Measurements from ENCODE around the gene NTSR1. TPM values are rescaled to one million over a fixed set of nuclear protein-coding genes. Genes with fewer than 3 reads are reported as not detected.

The NTSR1 gene
- polyA plus RNA-seq, 4 donors = 0.34 to 1.2 TPM; not detected in 2

- H3K36me3 ChIP-seq (ENCODE audit: control insufficient read depth in 3 of 3, insufficient read depth in 2 of 3, low read depth in 1 of 3, low read length in 3 of 3) = no peaks in the 10 kb centered on the region
- WGBS, 3 donors = 89 to 93% (median 91%) methylated on average over 14 of the region's 14 CpGs
- no peak overlapping the region for H3K4me3 ChIP-seq (ENCODE audit: low read depth in 1 of 3, low read length in 3 of 3)
- H3K4me1 ChIP-seq (ENCODE audit: control insufficient read depth in 3 of 3, insufficient read depth in 2 of 3, low read depth in 1 of 3, low read length in 2 of 3) = peaks cover 0 to 14% (median 5%) of the 10 kb centered on the region in 3 donors
- no peaks in the 10 kb centered on the region for H3K27me3 ChIP-seq (ENCODE audit: control insufficient read depth in 3 of 3, insufficient read depth in 3 of 3, low read length in 3 of 3)
- no peaks in the 10 kb centered on the region for H3K9me3 ChIP-seq (ENCODE audit: control insufficient read depth in 2 of 2, insufficient read depth in 1 of 2, low read depth in 1 of 2, low read length in 1 of 2)
- DNase-seq (no peak), FAIRE-seq (no peak)
- no peak overlapping the region for H3K27ac ChIP-seq (ENCODE audit: low read depth in 1 of 3, low read length in 2 of 3)
Observed at GRCh38 chr20:62670156-62670555, 38.5 kb upstream of the NTSR1 start.

GRCh38 chr20:62670998-62671397 lies 37.6 kb upstream of the NTSR1 start:
- no peaks in the 10 kb centered on the region for H3K36me3 ChIP-seq (ENCODE audit: control insufficient read depth in 3 of 3, insufficient read depth in 2 of 3, low read depth in 1 of 3, low read length in 3 of 3)
- no peaks in the 10 kb centered on the region for H3K9me3 ChIP-seq (ENCODE audit: control insufficient read depth in 2 of 2, insufficient read depth in 1 of 2, low read depth in 1 of 2, low read length in 1 of 2)
- no peak for FAIRE-seq
- H3K27me3 ChIP-seq (ENCODE audit: control insufficient read depth in 3 of 3, insufficient read depth in 3 of 3, low read length in 3 of 3) = peaks cover 0 to 2% (median 0%) of the 10 kb centered on the region in 3 donors
- no peak overlapping the region for H3K4me3 ChIP-seq (ENCODE audit: low read depth in 1 of 3, low read length in 3 of 3)
- DNase-seq = no peak
- peaks cover 0 to 14% (median 5%) of the 10 kb centered on the region in 3 donors for H3K4me1 ChIP-seq (ENCODE audit: control insufficient read depth in 3 of 3, insufficient read depth in 2 of 3, low read depth in 1 of 3, low read length in 2 of 3)
- H3K27ac ChIP-seq (ENCODE audit: low read depth in 1 of 3, low read length in 2 of 3) = no peak overlapping the region
- WGBS, 3 donors = 89 to 95% (median 92%) methylated on average over 17 of the region's 17 CpGs

GRCh38 chr20:62671765-62672164 lies 36.9 kb upstream of the NTSR1 start:
- FAIRE-seq (no peak), DNase-seq (no peak)
- no peaks in the 10 kb centered on the region for H3K36me3 ChIP-seq (ENCODE audit: control insufficient read depth in 3 of 3, insufficient read depth in 2 of 3, low read depth in 1 of 3, low read length in 3 of 3)
- no peaks in the 10 kb centered on the region for H3K9me3 ChIP-seq (ENCODE audit: control insufficient read depth in 2 of 2, insufficient read depth in 1 of 2, low read depth in 1 of 2, low read length in 1 of 2)
- no peak overlapping the region for H3K27ac ChIP-seq (ENCODE audit: low read depth in 1 of 3, low read length in 2 of 3)
- H3K27me3 ChIP-seq (ENCODE audit: control insufficient read depth in 3 of 3, insufficient read depth in 3 of 3, low read length in 3 of 3) = peaks cover 0 to 2% (median 0%) of the 10 kb centered on the region in 3 donors
- 79 to 88% (median 84%) methylated on average over 15 of the region's 15 CpGs for WGBS, 3 donors
- H3K4me3 ChIP-seq (ENCODE audit: low read depth in 1 of 3, low read length in 3 of 3) = no peak overlapping the region
- peaks cover 0 to 14% (median 0%) of the 10 kb centered on the region in 3 donors for H3K4me1 ChIP-seq (ENCODE audit: control insufficient read depth in 3 of 3, insufficient read depth in 2 of 3, low read depth in 1 of 3, low read length in 2 of 3)

GRCh38 chr20:62674370-62674769 lies 34.3 kb upstream of the NTSR1 start:
- WGBS, 3 donors = 87 to 90% (median 88%) methylated on average over 11 of the region's 11 CpGs
- no peaks in the 10 kb centered on the region for H3K36me3 ChIP-seq (ENCODE audit: control insufficient read depth in 3 of 3, insufficient read depth in 2 of 3, low read depth in 1 of 3, low read length in 3 of 3)
- H3K27ac ChIP-seq (ENCODE audit: low read depth in 1 of 3, low read length in 2 of 3) = no peak overlapping the region
- no peak for DNase-seq
- H3K27me3 ChIP-seq (ENCODE audit: control insufficient read depth in 3 of 3, insufficient read depth in 3 of 3, low read length in 3 of 3) = peaks cover 0 to 2% (median 0%) of the 10 kb centered on the region in 3 donors
- H3K4me1 ChIP-seq (ENCODE audit: control insufficient read depth in 3 of 3, insufficient read depth in 2 of 3, low read depth in 1 of 3, low read length in 2 of 3) = no peaks in the 10 kb centered on the region
- no peak overlapping the region for H3K4me3 ChIP-seq (ENCODE audit: low read depth in 1 of 3, low read length in 3 of 3)
- FAIRE-seq = no peak
- no peaks in the 10 kb centered on the region for H3K9me3 ChIP-seq (ENCODE audit: control insufficient read depth in 2 of 2, insufficient read depth in 1 of 2, low read depth in 1 of 2, low read length in 1 of 2)

GRCh38 chr20:62675156-62675876 lies 33.3 kb upstream of the NTSR1 start:
- no peak for FAIRE-seq
- Histone ChIP-seq H3K27me3 (ENCODE audit: control insufficient read depth in 3 of 3, insufficient read depth in 3 of 3, low read length in 3 of 3) (peaks cover 0 to 2% (median 2%) of the 10 kb centered on the region in 3 donors), H3K4me3 (ENCODE audit: low read depth in 1 of 3, low read length in 3 of 3) (no peak overlapping the region), H3K4me1 (ENCODE audit: control insufficient read depth in 3 of 3, insufficient read depth in 2 of 3, low read depth in 1 of 3, low read length in 2 of 3) (no peaks in the 10 kb centered on the region), H3K9me3 (ENCODE audit: control insufficient read depth in 2 of 2, insufficient read depth in 1 of 2, low read depth in 1 of 2, low read length in 1 of 2) (peaks cover 0 to 8% of the 10 kb centered on the region in 2 donors), H3K27ac (ENCODE audit: low read depth in 1 of 3, low read length in 2 of 3) (no peak overlapping the region), H3K36me3 (ENCODE audit: control insufficient read depth in 3 of 3, insufficient read depth in 2 of 3, low read depth in 1 of 3, low read length in 3 of 3) (no peaks in the 10 kb centered on the region)
- DNase-seq = no peak
- WGBS, 3 donors = 80 to 90% (median 87%) methylated on average over 19 to 25 of the region's 25 CpGs

GRCh38 chr20:62675877-62676260 lies 32.8 kb upstream of the NTSR1 start:
- FAIRE-seq = no peak
- Histone ChIP-seq H3K9me3 (ENCODE audit: control insufficient read depth in 2 of 2, insufficient read depth in 1 of 2, low read depth in 1 of 2, low read length in 1 of 2) (peaks cover 0 to 14% of the 10 kb centered on the region in 2 donors), H3K4me3 (ENCODE audit: low read depth in 1 of 3, low read length in 3 of 3) (no peak overlapping the region), H3K27me3 (ENCODE audit: control insufficient read depth in 3 of 3, insufficient read depth in 3 of 3, low read length in 3 of 3) (peaks cover 0 to 2% (median 2%) of the 10 kb centered on the region in 3 donors), H3K4me1 (ENCODE audit: control insufficient read depth in 3 of 3, insufficient read depth in 2 of 3, low read depth in 1 of 3, low read length in 2 of 3) (no peaks in the 10 kb centered on the region), H3K27ac (ENCODE audit: low read depth in 1 of 3, low read length in 2 of 3) (no peak overlapping the region), H3K36me3 (ENCODE audit: control insufficient read depth in 3 of 3, insufficient read depth in 2 of 3, low read depth in 1 of 3, low read length in 3 of 3) (no peaks in the 10 kb centered on the region)
- WGBS, 3 donors = 84 to 97% (median 92%) methylated on average over 12 to 14 of the region's 14 CpGs
- DNase-seq = no peak

- H3K9me3 ChIP-seq (ENCODE audit: control insufficient read depth in 2 of 2, insufficient read depth in 1 of 2, low read depth in 1 of 2, low read length in 1 of 2) = peaks cover 0 to 14% of the 10 kb centered on the region in 2 donors
- H3K27me3 ChIP-seq (ENCODE audit: control insufficient read depth in 3 of 3, insufficient read depth in 3 of 3, low read length in 3 of 3) = peaks cover 0 to 5% (median 2%) of the 10 kb centered on the region in 3 donors
- DNase-seq (no peak), FAIRE-seq (no peak)
- no peaks in the 10 kb centered on the region for H3K4me1 ChIP-seq (ENCODE audit: control insufficient read depth in 3 of 3, insufficient read depth in 2 of 3, low read depth in 1 of 3, low read length in 2 of 3)
- 77 to 87% (median 87%) methylated on average over 9 of the region's 9 CpGs for WGBS, 3 donors
- no peak overlapping the region for H3K27ac ChIP-seq (ENCODE audit: low read depth in 1 of 3, low read length in 2 of 3)
- no peak overlapping the region for H3K4me3 ChIP-seq (ENCODE audit: low read depth in 1 of 3, low read length in 3 of 3)
- no peaks in the 10 kb centered on the region for H3K36me3 ChIP-seq (ENCODE audit: control insufficient read depth in 3 of 3, insufficient read depth in 2 of 3, low read depth in 1 of 3, low read length in 3 of 3)
Observed at GRCh38 chr20:62676976-62677375, 31.7 kb upstream of the NTSR1 start.

GRCh38 chr20:62677678-62678077 lies 31.0 kb upstream of the NTSR1 start:
- peaks cover 0 to 8% (median 2%) of the 10 kb centered on the region in 3 donors for H3K27me3 ChIP-seq (ENCODE audit: control insufficient read depth in 3 of 3, insufficient read depth in 3 of 3, low read length in 3 of 3)
- peaks cover 0 to 14% of the 10 kb centered on the region in 2 donors for H3K9me3 ChIP-seq (ENCODE audit: control insufficient read depth in 2 of 2, insufficient read depth in 1 of 2, low read depth in 1 of 2, low read length in 1 of 2)
- H3K36me3 ChIP-seq (ENCODE audit: control insufficient read depth in 3 of 3, insufficient read depth in 2 of 3, low read depth in 1 of 3, low read length in 3 of 3) = no peaks in the 10 kb centered on the region
- H3K27ac ChIP-seq (ENCODE audit: low read depth in 1 of 3, low read length in 2 of 3) = no peak overlapping the region
- no peak overlapping the region for H3K4me3 ChIP-seq (ENCODE audit: low read depth in 1 of 3, low read length in 3 of 3)
- FAIRE-seq (no peak), DNase-seq (no peak)
- no peaks in the 10 kb centered on the region for H3K4me1 ChIP-seq (ENCODE audit: control insufficient read depth in 3 of 3, insufficient read depth in 2 of 3, low read depth in 1 of 3, low read length in 2 of 3)
- WGBS, 3 donors = 76 to 78% (median 78%) methylated on average over 10 of the region's 10 CpGs
